Panc1 (cell line): Measurements from ENCODE around the gene AKAP1. TPM values are rescaled to one million over a fixed set of nuclear protein-coding genes. Genes with fewer than 3 reads are reported as not detected.
A peak's percentile ranks its signal among the peaks of the same experiment; 100 is the strongest.

Experiments used
- ATAC-seq: fragments of 200-7000 bp; cut with Tn5 transposase; 2 replicates; pipeline ENCODE4 v1.9.1; 2020; ENCODE audit warnings: mild to moderate bottlenecking, moderate library complexity
- BruUV-seq: library from RNA; stranded (reverse); fragments of 400-500 nt; replicated peaks from 2 replicates; lab custom pipeline; 2021; lab: Mats Ljungman, UMichigan
- CTCF ChIA-PET: fragments of 300-600 bp; sonication (Branson Sonifier 250); formaldehyde crosslinking; loops from one replicate; lab custom pipeline; 2022; ENCODE audit warnings: antibody characterized with exemption; lab: Charles Lee
- POLR2A ChIA-PET: fragments of 300-600 bp; sonication (Branson Sonifier 250); formaldehyde crosslinking; loops from one replicate; lab custom pipeline; 2022; ENCODE audit warnings: antibody characterized with exemption; lab: Charles Lee
- DNase-seq: peaks from one replicate; pipeline ENCODE4 v3.0.0-alpha.2; 2010; ENCODE audit warnings: low read depth, low spot score
- H3K27ac ChIP-seq: 2 replicates; pipeline ENCODE4 v1.5.1; 2011; ENCODE audit warnings: mild to moderate bottlenecking, low read length, inconsistent platforms
- H3K27me3 ChIP-seq: fragments of 200-500 bp; sonication (Bioruptor generic); 2 replicates; pipeline ENCODE4 v1.6.0; 2014; ENCODE audit warnings: low read length, inconsistent platforms; ENCODE audit not compliant: control insufficient read depth, insufficient read depth
- H3K36me3 ChIP-seq: fragments of 200-500 bp; sonication (Bioruptor generic); 2 replicates; pipeline ENCODE4 v1.5.1; 2014; ENCODE audit warnings: inconsistent platforms, mild to moderate bottlenecking, low read length, moderate library complexity; ENCODE audit not compliant: control insufficient read depth, insufficient read depth
- H3K4me1 ChIP-seq: 2 replicates; pipeline ENCODE4 v1.5.1; 2011; ENCODE audit warnings: inconsistent platforms, mild to moderate bottlenecking, low read length, moderate library complexity; ENCODE audit not compliant: control insufficient read depth, insufficient read depth
- H3K4me3 ChIP-seq, 2 experiments: 2 replicates each; pipeline ENCODE4 v1.5.1; 2011 to 2012; ENCODE audit warnings: low read depth in 2 of 2, low read length in 2 of 2, mild to moderate bottlenecking in 2 of 2, inconsistent platforms in 1 of 2, moderate library complexity in 1 of 2
- H3K9me3 ChIP-seq: fragments of 200-500 bp; sonication (Bioruptor generic); 2 replicates; pipeline ENCODE4 v1.5.1; 2014; ENCODE audit warnings: low read depth, mild to moderate bottlenecking, inconsistent platforms, low read length, moderate library complexity; ENCODE audit not compliant: control insufficient read depth, insufficient read depth
- POLR2AphosphoS5 ChIP-seq: IDR thresholded peaks from 2 replicates; pipeline ENCODE4 v1.6.1; 2012; ENCODE audit warnings: mild to moderate bottlenecking, low read depth, low read length, moderate library complexity
- SIN3A ChIP-seq: IDR thresholded peaks from 2 replicates; pipeline ENCODE4 v1.6.1; 2012; ENCODE audit warnings: low read depth, mild to moderate bottlenecking, low read length, moderate library complexity, borderline replicate concordance; ENCODE audit not compliant: insufficient read depth
- TCF7L2 ChIP-seq: IDR thresholded peaks from 2 replicates; pipeline ENCODE4 v1.6.1; 2011; ENCODE audit warnings: mild to moderate bottlenecking, low read depth, low read length, inconsistent platforms
- in situ Hi-C: cut with HindIII; loops from 2 replicates; pipeline ENCODE4 v1.10.0; 2016; ENCODE audit warnings: low sequenced_read_pairs, low pct_unique_long_range_greater_than_20kb
- intact Hi-C: fragments of 100-400 bp; cut with micrococcal nuclease; formaldehyde crosslinking; loops from one replicate; pipeline ENCODE4 v1.10.0; 2022; ENCODE audit not compliant: unreplicated experiment
- total RNA-seq: library from RNA; stranded (reverse); gene quantifications from one replicate; pipeline ENCODE4 v1.2.1, GENCODE V29; 2021; ENCODE audit not compliant: unreplicated experiment
- TF ChIP-seq, protein P1 (sequence below), 2 experiments: IDR thresholded peaks; 2 replicates each; pipeline ENCODE4 v1.6.1; 2011 to 2012; ENCODE audit warnings: low read depth in 2 of 2, control low read depth in 1 of 2, low read length in 1 of 2, mild to moderate bottlenecking in 1 of 2, moderate library complexity in 1 of 2; ENCODE audit not compliant: insufficient read depth in 1 of 2
- TF ChIP-seq, protein P2 (sequence below): fragments of 450-650 bp; IDR thresholded peaks from 2 replicates; pipeline ENCODE4 v1.5.1; 2017; ENCODE audit warnings: mild to moderate bottlenecking

AKAP1 gene
- total RNA-seq, 1 experiment from 2014 or later = 52.7 TPM

DNA sequence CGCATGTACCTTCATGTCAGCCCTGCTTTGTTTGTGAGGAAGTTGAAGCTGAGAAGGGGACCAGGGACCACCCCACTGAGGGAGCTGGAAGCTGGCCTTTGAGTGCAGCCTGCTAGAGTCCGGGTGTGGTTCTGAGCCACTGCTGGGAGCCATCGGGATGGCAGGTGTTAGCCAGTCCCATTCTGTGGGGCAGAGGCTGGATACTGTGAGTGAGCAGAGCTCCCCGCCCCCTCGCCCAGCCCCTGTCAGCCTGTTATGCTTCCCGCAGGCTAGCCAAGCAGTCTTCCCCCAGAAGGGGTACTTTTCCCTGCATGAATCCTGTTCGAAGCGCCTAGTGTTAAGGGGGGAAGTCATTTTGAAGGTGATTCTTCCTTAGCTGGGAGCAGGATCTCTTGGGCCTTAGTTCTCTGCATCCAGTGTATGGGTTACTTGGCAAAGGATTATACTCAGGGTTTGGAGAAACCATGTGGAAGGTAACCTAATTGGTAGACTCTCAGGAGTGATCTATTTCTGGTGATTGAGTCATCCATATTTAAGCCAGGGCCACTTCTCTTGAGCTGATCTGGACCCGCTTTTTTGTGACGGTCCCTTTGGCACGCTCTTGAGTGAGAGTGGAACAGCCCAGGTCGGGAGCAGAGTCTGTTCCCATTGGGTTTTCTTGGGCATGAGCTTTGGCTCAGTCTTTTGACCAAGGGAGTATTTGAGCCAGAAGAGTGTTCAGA, 23.8 kb downstream of the AKAP1 start:
- TF ChIP-seq SIN3A (no peak), POLR2AphosphoS5 (no peak)
- no peak for ATAC-seq
- intact Hi-C loops = no loop called here
- CTCF ChIA-PET = no interaction called here
- no peaks in the 10 kb centered on the region; the same call in 1 of the 2 replicates for H3K36me3 ChIP-seq
- POLR2A ChIA-PET = no interaction called here
- no peaks in the 10 kb centered on the region for H3K27me3 ChIP-seq
- H3K27ac ChIP-seq = peak overlapping the region; percentile 76
- no peak for DNase-seq
- no TSS peak for BruUV-seq
- peaks cover 43% of the 10 kb centered on the region for H3K4me1 ChIP-seq
- no peaks in the 10 kb centered on the region for H3K9me3 ChIP-seq
- in situ Hi-C loops = no loop called here
- no peak overlapping the region for H3K4me3 ChIP-seq

DNA sequence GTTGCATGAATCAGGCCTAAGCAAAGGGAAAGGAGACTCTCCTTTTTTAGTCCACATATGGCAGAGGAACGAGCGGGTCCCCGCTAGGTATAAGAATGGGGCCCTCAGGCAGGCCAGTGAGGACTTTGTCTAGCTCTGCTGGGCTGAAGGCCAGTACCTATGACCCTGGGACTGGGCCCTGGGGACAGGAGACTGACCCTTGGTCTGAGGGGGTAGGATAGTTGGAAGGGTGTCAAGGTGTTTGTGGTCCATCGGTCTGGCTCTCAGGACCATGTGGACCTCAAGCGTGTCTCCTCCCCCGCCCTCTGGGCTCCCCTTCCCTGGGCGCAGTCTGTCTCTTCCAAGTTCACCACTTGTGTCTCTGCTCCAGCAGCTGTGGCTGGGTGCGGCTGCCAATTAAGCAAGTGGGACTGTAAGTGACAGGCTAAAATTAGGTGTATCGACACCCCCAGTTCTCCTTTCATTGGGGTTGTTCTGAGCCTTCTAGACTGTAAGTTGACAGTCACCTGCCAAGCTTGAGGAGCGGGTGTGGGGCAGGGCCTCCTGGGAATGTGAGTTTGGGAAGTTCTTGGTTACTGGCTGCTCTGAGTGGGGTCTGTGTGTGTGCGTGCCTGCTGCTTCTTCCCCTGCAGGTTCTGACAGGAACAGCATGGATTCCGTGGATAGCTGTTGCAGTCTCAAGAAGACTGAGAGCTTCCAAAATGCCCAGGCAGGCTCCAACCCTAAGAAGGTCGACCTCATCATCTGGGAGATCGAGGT, 24.5 kb downstream of the AKAP1 start:
- in situ Hi-C loops (no loop called here), intact Hi-C loops (no loop called here)

More for the DNA sequence above, 24.5 kb downstream of the AKAP1 start:
- ChIA-PET CTCF (interaction anchor here (0.6 to 0.9 kb wide), 5 partner anchors 11 to 769 kb away, joined by 3 to 7 read pairs (median 4); no protein-coding TSS in a partner anchor), POLR2A (no interaction called here)
- Histone ChIP-seq H3K4me3 (no peak overlapping the region), H3K9me3 (no peaks in the 10 kb centered on the region), H3K4me1 (peaks cover 42% of the 10 kb centered on the region), H3K27me3 (no peaks in the 10 kb centered on the region), H3K27ac (peak overlapping the region; percentile 76), H3K36me3 (no peaks in the 10 kb centered on the region; the same call in 1 of the 2 replicates)
- DNase-seq (no peak), ATAC-seq (no peak)
- TF ChIP-seq, protein P1, sequence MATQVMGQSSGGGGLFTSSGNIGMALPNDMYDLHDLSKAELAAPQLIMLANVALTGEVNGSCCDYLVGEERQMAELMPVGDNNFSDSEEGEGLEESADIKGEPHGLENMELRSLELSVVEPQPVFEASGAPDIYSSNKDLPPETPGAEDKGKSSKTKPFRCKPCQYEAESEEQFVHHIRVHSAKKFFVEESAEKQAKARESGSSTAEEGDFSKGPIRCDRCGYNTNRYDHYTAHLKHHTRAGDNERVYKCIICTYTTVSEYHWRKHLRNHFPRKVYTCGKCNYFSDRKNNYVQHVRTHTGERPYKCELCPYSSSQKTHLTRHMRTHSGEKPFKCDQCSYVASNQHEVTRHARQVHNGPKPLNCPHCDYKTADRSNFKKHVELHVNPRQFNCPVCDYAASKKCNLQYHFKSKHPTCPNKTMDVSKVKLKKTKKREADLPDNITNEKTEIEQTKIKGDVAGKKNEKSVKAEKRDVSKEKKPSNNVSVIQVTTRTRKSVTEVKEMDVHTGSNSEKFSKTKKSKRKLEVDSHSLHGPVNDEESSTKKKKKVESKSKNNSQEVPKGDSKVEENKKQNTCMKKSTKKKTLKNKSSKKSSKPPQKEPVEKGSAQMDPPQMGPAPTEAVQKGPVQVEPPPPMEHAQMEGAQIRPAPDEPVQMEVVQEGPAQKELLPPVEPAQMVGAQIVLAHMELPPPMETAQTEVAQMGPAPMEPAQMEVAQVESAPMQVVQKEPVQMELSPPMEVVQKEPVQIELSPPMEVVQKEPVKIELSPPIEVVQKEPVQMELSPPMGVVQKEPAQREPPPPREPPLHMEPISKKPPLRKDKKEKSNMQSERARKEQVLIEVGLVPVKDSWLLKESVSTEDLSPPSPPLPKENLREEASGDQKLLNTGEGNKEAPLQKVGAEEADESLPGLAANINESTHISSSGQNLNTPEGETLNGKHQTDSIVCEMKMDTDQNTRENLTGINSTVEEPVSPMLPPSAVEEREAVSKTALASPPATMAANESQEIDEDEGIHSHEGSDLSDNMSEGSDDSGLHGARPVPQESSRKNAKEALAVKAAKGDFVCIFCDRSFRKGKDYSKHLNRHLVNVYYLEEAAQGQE (IDR thresholded peaks at IDR 0.05; ENCODE audit: insufficient read depth in 1 of 2, low read depth in 2 of 2, low read length in 1 of 2) = no peak
- TF ChIP-seq, protein P2, sequence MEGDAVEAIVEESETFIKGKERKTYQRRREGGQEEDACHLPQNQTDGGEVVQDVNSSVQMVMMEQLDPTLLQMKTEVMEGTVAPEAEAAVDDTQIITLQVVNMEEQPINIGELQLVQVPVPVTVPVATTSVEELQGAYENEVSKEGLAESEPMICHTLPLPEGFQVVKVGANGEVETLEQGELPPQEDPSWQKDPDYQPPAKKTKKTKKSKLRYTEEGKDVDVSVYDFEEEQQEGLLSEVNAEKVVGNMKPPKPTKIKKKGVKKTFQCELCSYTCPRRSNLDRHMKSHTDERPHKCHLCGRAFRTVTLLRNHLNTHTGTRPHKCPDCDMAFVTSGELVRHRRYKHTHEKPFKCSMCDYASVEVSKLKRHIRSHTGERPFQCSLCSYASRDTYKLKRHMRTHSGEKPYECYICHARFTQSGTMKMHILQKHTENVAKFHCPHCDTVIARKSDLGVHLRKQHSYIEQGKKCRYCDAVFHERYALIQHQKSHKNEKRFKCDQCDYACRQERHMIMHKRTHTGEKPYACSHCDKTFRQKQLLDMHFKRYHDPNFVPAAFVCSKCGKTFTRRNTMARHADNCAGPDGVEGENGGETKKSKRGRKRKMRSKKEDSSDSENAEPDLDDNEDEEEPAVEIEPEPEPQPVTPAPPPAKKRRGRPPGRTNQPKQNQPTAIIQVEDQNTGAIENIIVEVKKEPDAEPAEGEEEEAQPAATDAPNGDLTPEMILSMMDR = 0 out of 2 replicates have a peak, but pooled peaks have one; percentile 6
- no peak for TF ChIP-seq TCF7L2
- no peak for TF ChIP-seq POLR2AphosphoS5
- BruUV-seq = no TSS peak
